Measurements from ENCODE around the gene CWC27.
A peak's percentile ranks its signal among the peaks of the same experiment; 100 is the strongest.
"Not testable (repeated sequence)": the region's sequence is repeated elsewhere in the genome, so short reads cannot be mapped to it uniquely, and the experiment has no call there.

Gene CWC27

GRCh38 chr5:64930672-64931318 is 162.1 kb downstream of the CWC27 start:
- no peak for DNase-seq (ENCODE audit: low read depth in 2 of 2)
- no peak overlapping the region for H3K4me3 ChIP-seq (replicated peaks in 1 of 2; ENCODE audit: low read depth in 2 of 2, low read length in 2 of 2)
- TF ChIP-seq CTCF (IDR thresholded peaks at IDR 0.05; ENCODE audit: low read depth, low read length) = no peak

- H3K4me3 ChIP-seq (replicated peaks in 1 of 2; ENCODE audit: low read depth in 2 of 2, low read length in 2 of 2) = not testable (repeated sequence)
Observed at GRCh38 chr5:64939422-64939771, 170.7 kb downstream of the CWC27 start.

GRCh38 chr5:64939772-64940510 is 171.2 kb downstream of the CWC27 start:
- DNase-seq (ENCODE audit: low read depth in 2 of 2) = peak; percentile 37 to 42
- no peak for TF ChIP-seq CTCF (IDR thresholded peaks at IDR 0.05; ENCODE audit: low read depth, low read length)
- no peak overlapping the region for H3K4me3 ChIP-seq (replicated peaks in 1 of 2; ENCODE audit: low read depth in 2 of 2, low read length in 2 of 2)

More at GRCh38 chr5:64939422-64939771, 170.7 kb downstream of the CWC27 start:
- not testable (repeated sequence) for DNase-seq (ENCODE audit: low read depth in 2 of 2)

GRCh38 chr5:64942460-64942859 is 173.7 kb downstream of the CWC27 start:
- TF ChIP-seq CTCF (IDR thresholded peaks at IDR 0.05; ENCODE audit: low read depth, low read length) = no peak
- DNase-seq (ENCODE audit: low read depth in 2 of 2) = no peak
- no peak overlapping the region for H3K4me3 ChIP-seq (replicated peaks in 1 of 2; ENCODE audit: low read depth in 2 of 2, low read length in 2 of 2)

- no peak overlapping the region for H3K4me3 ChIP-seq (replicated peaks in 1 of 2; ENCODE audit: low read depth in 2 of 2, low read length in 2 of 2)
- TF ChIP-seq CTCF (IDR thresholded peaks at IDR 0.05; ENCODE audit: low read depth, low read length) = no peak
- DNase-seq (ENCODE audit: low read depth in 2 of 2) = no peak
Observed at GRCh38 chr5:64944868-64945267, 176.1 kb downstream of the CWC27 start.

GRCh38 chr5:64947031-64947430 is 178.3 kb downstream of the CWC27 start:
- TF ChIP-seq CTCF (IDR thresholded peaks at IDR 0.05; ENCODE audit: low read depth, low read length) = no peak
- DNase-seq (ENCODE audit: low read depth in 2 of 2) = peak; percentile 40 to 64
- no peak overlapping the region for H3K4me3 ChIP-seq (replicated peaks in 1 of 2; ENCODE audit: low read depth in 2 of 2, low read length in 2 of 2)

GRCh38 chr5:64947801-64948200 is 179.1 kb downstream of the CWC27 start:
- no peak for TF ChIP-seq CTCF (IDR thresholded peaks at IDR 0.05; ENCODE audit: low read depth, low read length)
- no peak overlapping the region for H3K4me3 ChIP-seq (replicated peaks in 1 of 2; ENCODE audit: low read depth in 2 of 2, low read length in 2 of 2)
- no peak for DNase-seq (ENCODE audit: low read depth in 2 of 2)
